ENCODE data around the gene SDF2L1.

The SDF2L1 gene

GRCh38 chr22:21621025-21621424 lies 21.1 kb upstream of the SDF2L1 start:
- H3K27ac ChIP-seq = peak overlapping the region; percentile 87
- no peak overlapping the region for H3K4me3 ChIP-seq (ENCODE audit: low read depth in 1 of 2, low read length in 1 of 2)
- no peak for TF ChIP-seq CTCF (IDR thresholded peaks at IDR 0.05)
- peaks cover 7% of the 10 kb centered on the region for H3K36me3 ChIP-seq
- peaks cover 34 to 42% of the 10 kb centered on the region in 2 experiments for H3K4me1 ChIP-seq (ENCODE audit: control insufficient read depth in 1 of 2, insufficient read depth in 1 of 2, low read depth in 1 of 2, low read length in 1 of 2)
- H3K27me3 ChIP-seq = no peaks in the 10 kb centered on the region
- H3K9me3 ChIP-seq = no peaks in the 10 kb centered on the region

DNA sequence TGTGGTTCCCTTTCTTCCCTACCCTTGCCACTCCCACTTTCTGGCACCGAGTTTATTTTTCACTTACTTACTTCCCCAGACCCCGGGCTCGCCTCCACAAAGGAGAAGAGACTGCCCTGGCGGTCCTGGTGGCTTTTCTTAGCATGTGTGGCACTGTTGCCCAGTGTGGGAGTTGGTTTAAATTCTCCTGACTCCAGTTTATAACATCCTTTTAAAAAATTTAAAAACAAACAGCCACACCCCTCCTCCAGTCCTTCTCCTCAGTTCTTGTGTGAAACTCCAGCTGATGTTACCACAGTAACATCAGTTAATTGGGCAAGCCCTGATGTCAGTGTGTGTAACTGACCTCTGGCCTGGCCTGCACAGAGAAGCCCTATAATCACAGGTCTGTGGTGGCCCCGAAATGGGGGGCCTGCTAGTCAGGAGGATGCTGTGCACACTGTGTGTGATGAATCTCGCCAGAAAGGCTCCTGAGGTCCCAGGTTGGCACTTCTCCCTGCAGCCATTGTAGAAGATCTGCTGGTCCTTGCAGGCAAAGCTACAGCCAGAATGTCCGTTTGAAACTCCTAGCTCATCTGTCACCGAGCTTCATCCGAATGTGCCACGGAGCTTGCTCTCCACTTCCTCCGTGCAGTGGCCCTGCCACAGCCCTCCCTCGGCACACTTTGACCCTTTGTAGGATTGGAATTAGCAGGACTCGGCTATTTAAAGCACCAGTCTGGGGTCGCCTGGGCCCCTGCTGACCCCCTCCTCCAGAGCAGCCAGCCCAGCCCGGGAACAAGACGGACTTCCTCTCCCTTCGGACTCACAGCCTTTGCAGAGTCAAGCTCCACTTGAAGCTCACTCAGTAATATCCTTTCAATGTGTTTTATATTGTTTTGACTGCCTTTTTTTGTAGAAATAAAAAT lies 19.8 kb upstream of the SDF2L1 start:
- H3K27ac ChIP-seq = peak overlapping the region; percentile 87
- H3K36me3 ChIP-seq = peaks cover 9% of the 10 kb centered on the region
- no peak for TF ChIP-seq CTCF (IDR thresholded peaks at IDR 0.05)

DNA sequence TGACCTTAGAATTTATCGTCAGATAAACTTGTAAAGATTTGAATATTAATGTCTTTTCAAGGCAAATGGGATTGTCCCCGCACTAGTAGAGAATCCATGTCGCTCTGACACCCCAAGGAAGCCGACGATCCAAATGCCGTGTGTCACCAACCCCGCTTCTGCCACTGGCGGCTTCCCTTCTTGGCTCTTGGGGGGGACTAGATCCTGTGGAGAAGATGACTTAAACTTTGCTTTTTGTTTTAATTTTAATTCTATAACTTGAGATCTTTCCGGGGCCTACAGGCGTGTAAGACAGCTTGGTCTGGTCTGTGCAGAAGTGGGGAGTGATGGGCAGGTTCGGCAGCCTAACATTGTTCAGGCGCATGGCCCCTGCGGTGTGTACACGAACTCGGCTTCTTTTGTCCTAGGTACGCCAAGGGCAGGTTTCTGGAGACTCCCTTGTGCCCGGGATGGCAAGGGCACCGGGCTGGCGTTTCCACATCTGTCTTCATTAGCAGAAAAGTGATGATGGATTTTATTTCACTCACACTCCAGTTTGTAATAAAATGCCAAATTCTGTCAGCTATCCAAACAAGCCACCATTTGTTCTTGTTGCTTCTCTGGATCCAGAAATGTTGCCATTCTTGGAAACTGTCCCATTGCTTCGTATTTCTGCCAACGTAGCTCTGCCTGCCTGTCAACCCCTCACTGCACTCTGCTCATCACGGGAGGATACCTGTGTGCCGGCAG lies 19.0 kb upstream of the SDF2L1 start:
- TF ChIP-seq CTCF (IDR thresholded peaks at IDR 0.05) = no peak
- Histone ChIP-seq H3K27me3 (no peaks in the 10 kb centered on the region), H3K36me3 (peaks cover 9% of the 10 kb centered on the region), H3K9me3 (no peaks in the 10 kb centered on the region), H3K4me3 (ENCODE audit: low read depth in 1 of 2, low read length in 1 of 2) (no peak overlapping the region), H3K4me1 (ENCODE audit: control insufficient read depth in 1 of 2, insufficient read depth in 1 of 2, low read depth in 1 of 2, low read length in 1 of 2) (peaks cover 35 to 45% of the 10 kb centered on the region in 2 experiments), H3K27ac (peak overlapping the region; percentile 87)

More for the DNA sequence above, 19.8 kb upstream of the SDF2L1 start:
- peak overlapping the region; percentile 22 to 25 for H3K4me3 ChIP-seq (ENCODE audit: low read depth in 1 of 2, low read length in 1 of 2)
- no peaks in the 10 kb centered on the region for H3K9me3 ChIP-seq
- H3K4me1 ChIP-seq (ENCODE audit: control insufficient read depth in 1 of 2, insufficient read depth in 1 of 2, low read depth in 1 of 2, low read length in 1 of 2) = peaks cover 34 to 45% of the 10 kb centered on the region in 2 experiments
- H3K27me3 ChIP-seq = no peaks in the 10 kb centered on the region

DNA sequence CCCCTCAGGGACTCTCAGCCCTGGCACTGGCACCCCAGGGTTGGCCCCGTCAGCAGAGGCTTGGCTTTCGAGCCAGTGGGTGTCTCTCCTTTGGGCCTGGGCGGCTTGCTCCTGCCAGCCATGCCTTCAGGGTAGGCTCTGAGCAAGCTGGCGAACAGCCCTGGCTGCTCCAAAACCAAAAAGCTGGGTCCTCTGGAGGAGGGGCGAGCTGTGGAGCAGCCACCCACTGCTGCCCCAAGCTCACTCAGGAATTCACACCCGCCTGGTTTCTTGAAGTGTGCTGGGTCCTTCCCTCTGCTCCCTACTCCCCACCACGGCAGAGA lies 18.5 kb upstream of the SDF2L1 start:
- Histone ChIP-seq H3K9me3 (no peaks in the 10 kb centered on the region), H3K27me3 (no peaks in the 10 kb centered on the region), H3K36me3 (peaks cover 9% of the 10 kb centered on the region), H3K27ac (peak overlapping the region; percentile 87), H3K4me1 (ENCODE audit: control insufficient read depth in 1 of 2, insufficient read depth in 1 of 2, low read depth in 1 of 2, low read length in 1 of 2) (peaks cover 41 to 45% of the 10 kb centered on the region in 2 experiments), H3K4me3 (ENCODE audit: low read depth in 1 of 2, low read length in 1 of 2) (no peak overlapping the region)
- TF ChIP-seq CTCF (IDR thresholded peaks at IDR 0.05) = no peak

- peaks cover 7% of the 10 kb centered on the region for H3K36me3 ChIP-seq
These were observed 17.8 kb upstream of the SDF2L1 start for GRCh38 chr22:21624120-21624879.

More at GRCh38 chr22:21624120-21624879, 17.8 kb upstream of the SDF2L1 start:
- Histone ChIP-seq H3K27me3 (no peaks in the 10 kb centered on the region), H3K4me3 (ENCODE audit: low read depth in 1 of 2, low read length in 1 of 2) (no peak overlapping the region), H3K27ac (peak overlapping the region; percentile 68), H3K9me3 (no peaks in the 10 kb centered on the region), H3K4me1 (ENCODE audit: control insufficient read depth in 1 of 2, insufficient read depth in 1 of 2, low read depth in 1 of 2, low read length in 1 of 2) (peaks cover 47 to 51% of the 10 kb centered on the region in 2 experiments)
- no peak for TF ChIP-seq CTCF (IDR thresholded peaks at IDR 0.05)

Measured in neutrophil (primary cell).